Smooth muscle cell of the brain vasculature (primary cell): ENCODE results near the gene S100A12.

Experiments
- DNase-seq: peaks from one replicate; pipeline ENCODE4 v3.0.0-alpha.2; 2012; ENCODE audit warnings: low read depth, low spot score

The S100A12 gene

DNA sequence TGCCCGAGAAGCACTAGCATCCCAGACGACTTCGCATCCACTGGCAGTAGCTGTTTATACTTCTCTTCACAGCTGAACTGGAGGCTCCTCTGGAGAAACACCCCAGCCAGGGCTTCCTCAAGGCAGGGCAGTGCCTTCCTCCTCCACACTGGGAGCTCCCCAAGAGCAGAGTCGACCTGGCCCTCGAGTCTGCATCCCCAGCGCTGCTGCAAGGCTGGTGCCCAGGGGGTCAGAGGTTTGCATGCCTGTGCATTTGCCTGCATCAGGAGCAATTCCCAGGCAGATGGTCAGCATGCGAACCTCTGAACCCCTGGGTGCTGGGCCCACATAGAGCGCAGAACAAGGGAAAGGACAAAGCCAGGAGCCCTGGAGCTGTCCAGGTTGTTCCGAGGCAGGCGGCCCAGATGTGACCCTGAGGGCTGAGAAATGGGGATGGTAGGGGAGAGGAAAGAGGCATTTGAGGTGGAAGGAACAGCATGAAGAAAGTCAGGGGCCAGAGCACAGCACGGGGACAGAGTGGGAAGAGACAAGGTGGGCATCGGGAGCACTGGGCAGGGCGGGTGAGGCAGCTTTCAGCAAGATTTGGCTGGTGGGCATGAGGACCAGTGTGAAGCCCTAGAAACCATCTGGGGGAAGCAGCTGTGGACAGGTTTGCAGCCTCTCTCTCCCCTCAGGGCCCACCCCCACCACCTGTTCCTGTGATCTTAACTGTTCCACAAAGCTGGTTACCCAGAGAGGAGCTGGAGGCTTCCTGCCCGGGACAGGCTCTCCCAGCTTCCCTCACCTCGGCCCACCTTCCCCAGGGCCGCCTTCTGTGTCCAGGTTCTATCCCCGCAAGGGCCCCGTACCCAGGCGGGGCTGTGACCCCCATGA lies 21.9 kb upstream of the S100A12 start:
- no peak for DNase-seq

GRCh38 chr1:153396461-153396860 lies 21.0 kb upstream of the S100A12 start:
- no peak for DNase-seq

DNA sequence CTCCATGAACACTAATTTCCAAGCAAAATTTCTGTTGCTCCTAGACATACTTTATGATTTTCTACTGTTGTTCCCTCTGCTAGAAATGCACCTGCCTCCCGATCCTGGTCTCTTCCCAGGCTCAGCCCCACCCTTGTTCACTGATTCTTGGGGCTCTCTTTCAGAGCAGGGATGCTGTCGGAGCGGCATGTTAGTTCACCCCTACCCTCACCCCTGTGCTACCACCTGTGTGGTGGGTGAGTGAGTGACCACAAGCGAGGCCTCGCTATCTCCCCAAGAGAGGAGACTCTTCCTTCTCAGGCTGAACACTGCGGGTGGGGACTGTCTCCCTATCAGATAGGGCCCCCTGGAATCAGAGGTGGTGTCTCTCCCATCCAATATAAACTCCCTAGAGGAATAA lies 20.4 kb upstream of the S100A12 start:
- no peak for DNase-seq

DNA sequence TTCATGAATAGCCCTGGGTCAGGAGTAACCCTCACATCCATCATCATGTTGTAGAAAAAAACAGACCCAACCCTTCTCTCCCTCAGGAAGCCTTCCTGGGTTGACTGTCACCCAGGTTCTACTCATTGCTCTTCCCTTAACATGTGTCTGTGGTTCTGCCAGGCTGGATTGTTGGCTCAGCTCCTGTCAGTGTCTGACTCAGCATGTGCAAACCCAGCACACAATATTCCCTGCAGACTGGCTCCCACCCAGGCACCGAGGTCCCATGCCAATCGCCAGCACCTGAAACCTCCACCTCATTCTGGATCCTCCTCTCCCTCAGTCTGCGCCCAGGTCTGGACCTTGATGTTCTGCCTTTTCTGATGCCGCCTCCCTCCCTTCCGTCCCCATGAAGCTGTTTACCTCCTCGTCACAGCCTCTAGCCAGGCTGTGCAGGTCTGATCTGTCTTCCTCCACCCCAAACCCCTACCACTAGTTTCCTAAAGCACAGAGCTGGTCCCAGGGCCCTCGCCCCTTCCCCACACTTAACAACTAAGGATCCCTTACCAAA lies 19.8 kb upstream of the S100A12 start:
- no peak for DNase-seq

DNA sequence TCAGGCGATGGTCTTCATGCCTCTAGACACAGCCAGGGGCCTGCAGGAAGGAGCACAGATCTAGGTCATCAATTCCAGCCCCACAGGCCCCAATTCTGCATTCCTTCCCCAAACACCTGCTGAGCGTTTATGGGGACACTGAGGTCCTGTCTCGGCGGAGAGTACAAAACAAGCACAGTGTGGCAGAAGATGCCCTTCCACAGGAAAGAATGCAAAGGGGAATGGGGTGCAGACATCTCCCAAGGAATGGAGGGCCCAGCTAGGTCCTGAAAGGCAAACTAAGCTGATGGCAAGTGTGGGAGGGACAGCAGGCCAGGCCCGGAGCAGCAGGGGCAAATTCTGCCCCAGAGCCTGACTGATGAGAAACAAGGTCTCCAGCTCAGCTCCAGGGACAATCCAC lies 19.0 kb upstream of the S100A12 start:
- no peak for DNase-seq

- DNase-seq, result no peak
These were observed 18.5 kb upstream of the S100A12 start for GRCh38 chr1:153393926-153394325.

DNA sequence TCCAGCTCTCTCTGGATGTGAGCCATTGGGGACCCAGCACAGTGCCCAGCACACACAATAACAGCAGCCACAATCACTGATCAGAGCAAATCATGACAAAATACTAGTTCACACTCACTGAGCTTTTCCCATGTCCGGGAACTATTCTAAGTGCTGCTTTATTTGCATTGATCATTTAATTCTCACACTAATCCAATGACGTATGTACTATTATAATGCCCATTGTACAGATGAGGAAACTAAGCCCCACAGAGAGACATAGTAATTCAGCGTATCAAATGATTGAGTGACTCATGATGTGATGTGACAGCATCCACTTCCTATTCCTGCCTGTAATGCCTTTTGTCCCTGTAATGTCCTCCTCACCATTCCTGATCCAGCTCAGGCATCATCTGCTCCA lies 17.4 kb upstream of the S100A12 start:
- no peak for DNase-seq

DNA sequence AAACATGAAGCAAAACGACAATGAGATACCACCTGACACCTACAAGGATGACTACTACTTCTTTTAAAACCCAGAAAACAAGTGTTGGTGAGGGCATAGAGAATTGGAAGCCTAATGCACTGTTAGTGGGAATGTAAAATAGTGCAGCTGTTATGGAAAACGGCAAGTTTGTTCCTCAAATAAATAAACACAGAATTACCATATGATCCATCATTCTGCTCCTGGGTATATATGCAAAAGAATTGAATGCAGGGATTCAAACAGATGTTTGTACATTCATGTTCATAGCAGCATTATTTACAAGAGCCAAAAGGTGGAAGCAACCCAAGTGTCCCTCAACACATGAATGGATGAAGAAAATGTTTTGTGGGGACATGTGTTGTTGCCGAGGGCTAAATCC lies 16.8 kb upstream of the S100A12 start:
- DNase-seq, result no peak

DNA sequence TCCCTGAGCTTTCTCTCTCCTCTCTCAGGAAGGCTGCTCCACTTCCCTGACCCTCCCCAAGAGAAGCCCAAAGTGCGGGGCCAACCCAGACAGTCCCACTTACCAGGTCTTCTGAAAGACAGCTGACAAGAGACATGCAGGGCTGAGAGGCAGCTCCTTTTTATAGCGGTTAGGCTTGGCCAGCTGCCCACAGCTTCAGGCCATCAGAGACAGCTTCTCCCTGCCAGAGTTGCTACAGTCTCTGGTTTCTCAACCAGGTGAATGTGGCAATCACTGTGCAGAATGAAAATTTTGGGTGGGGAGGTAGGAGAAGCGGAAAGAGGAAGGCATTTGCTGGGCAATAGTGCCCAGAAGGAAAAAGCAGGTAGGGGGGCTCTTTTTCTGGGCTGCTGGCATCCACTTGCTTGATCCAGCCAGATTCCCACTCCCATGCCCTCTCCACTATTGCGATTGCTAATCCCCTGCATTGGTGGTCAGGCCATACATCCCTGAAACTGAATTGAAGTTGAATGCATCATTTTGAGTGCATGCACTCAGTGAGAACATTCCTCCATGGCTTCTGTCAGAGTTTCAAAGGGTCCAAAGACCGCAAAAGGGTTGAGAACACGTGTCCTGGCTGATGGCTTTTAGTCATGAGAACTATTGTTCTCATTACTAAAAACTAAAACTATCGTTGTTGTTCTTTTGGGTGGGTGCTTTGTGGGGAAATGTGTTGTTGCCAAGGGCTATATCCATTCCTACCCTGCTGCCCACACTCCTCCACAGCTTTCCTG lies 15.7 kb upstream of the S100A12 start, which contains the start of gene S100A8:
Gene S100A8 (minus strand): TSS at position 136 of the 773 bp plus-strand sequence. CDS start 538 bp downstream, outside the sequence.
- DNase-seq, result no peak

DNA sequence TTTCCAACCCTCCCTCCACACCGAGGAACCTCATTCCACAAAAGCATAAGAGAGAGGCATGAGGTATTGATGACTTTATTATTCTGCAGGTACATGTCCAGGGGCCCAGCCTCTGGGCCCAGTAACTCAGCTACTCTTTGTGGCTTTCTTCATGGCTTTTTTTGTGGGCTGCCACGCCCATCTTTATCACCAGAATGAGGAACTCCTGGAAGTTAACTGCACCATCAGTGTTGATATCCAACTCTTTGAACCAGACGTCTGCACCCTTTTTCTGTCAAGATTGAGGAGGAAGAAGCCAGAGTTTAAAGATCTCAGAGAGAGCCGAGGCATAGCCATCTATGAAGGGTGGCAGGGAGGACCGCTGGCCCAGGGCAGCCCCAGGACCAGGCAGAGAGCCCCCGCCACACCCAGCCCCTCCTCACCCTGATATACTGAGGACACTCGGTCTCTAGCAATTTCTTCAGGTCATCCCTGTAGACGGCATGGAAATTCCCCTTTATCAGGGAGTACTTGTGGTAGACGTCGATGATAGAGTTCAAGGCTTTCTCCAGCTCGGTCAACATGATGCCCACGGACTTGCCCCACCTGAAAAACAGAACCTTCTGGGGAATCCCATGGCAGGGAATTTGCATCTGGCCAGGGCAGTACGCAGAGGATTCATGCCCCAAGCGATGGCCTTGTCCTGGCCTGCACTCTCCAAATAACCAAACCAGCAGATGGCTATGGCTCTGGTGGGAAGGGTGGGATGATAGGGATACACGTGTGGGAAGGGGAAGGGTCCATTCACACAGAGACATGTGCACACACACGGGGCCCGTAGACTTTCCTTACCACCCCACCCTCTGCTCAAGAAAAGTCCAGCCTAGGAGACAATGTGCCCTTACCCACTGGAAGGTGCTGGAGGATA lies 14.8 kb upstream of the S100A12 start:
- no peak for DNase-seq

- DNase-seq, result no peak
These were observed 14.0 kb upstream of the S100A12 start for GRCh38 chr1:153389401-153389800.

GRCh38 chr1:153387785-153388184 lies 12.4 kb upstream of the S100A12 start:
- no peak for DNase-seq

DNA sequence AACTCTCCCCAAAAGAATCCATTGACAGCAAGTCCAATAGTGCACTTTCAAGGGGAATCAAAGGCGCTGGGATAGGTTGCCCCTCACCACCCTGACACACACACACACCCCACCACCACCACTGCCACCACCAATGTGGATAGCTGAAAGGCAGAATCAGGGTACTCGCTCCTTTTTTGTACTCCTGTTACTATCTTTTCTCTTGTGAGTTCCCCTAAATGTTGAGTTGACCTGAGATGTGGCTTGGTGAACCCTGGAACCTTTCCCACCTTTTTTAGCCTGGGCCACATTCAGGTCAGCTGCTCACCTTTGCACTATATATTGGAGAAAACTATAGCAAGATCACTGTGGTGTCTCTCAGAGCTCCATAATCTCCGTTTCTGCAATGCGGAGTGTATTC lies 11.6 kb upstream of the S100A12 start:
- no peak for DNase-seq

DNA sequence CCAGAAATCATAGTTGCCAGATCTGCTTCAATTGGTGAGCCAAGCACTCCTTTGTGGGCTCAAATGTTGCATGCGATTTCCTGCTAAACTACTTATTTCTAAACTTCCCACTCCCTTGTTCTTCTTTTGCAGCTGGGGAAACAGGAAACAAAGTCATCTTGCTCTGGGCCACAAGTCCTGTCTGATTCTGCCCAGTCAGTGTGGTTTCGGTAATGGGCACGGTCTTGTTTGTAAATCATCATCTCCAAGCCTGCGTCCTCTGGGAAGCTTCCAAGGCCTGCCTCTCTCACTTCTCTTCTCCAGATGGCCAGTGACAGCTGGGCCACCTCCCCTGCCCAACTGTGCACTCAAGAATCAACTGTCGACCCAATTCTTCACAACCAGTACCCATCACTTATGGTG lies 11.1 kb upstream of the S100A12 start:
- no peak for DNase-seq

- DNase-seq, result no peak
These were observed 9.6 kb upstream of the S100A12 start for GRCh38 chr1:153384958-153385580.

GRCh38 chr1:153380711-153381110 lies 5.3 kb upstream of the S100A12 start:
- DNase-seq, result no peak

DNA sequence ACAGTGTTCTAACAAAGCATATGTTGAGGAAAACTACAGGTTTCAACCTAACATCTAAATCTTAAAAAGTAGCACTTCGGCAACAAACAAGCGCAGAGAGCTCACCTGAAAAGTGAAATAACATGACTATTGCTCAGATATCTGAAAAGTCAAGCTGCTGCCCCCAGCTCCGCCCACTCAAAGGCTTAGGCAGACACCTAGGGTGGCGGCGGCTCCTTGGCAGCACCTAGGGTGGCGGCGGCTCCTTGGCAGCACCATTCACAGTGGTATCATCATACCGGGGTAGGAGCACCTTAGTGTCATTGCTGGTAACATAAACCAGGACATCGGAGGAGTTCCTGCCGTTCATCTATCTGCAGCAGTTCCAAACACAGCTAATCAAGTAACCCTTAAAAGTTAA lies 4.2 kb upstream of the S100A12 start:
- DNase-seq, result no peak

DNA sequence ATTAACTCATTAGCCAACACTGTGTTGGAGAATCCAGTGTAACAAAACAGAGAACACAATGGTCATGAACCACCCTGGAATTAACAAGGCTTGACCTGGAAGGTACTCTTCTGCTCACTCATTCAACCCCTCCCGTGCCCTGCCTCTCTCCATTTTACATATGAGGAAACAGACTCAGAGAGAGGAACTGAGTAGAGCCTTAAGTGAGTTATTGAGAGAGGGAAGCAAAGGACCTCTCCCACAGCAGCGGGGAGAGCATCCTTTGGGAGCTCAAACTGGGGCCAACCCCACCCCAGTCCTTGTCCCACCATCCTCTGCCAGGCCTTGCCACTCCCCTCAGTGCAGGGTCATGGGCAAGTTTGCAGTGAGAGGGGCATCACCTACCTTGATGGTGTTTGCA lies 1.4 kb downstream of the S100A12 start:
- DNase-seq, result no peak

DNA sequence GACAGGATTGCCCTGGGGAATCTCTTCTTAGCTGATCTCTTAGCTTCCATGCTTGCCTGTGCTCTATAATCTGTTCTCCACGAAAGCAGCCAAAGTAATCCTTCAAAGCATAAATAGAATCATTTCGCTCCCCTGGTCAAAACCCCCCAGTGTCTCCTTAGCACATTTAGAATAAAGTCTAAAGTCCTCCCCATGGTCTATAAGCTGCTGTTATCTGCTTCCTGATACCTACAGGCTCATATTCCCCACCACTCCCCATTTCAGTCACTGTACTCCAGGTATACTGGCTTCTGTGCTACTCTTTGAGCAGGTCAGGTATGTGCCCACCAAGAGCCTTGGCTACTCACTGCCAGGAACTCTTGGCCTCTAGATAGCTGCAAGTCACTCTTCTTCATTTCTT lies 2.9 kb downstream of the S100A12 start:
- no peak for DNase-seq

DNA sequence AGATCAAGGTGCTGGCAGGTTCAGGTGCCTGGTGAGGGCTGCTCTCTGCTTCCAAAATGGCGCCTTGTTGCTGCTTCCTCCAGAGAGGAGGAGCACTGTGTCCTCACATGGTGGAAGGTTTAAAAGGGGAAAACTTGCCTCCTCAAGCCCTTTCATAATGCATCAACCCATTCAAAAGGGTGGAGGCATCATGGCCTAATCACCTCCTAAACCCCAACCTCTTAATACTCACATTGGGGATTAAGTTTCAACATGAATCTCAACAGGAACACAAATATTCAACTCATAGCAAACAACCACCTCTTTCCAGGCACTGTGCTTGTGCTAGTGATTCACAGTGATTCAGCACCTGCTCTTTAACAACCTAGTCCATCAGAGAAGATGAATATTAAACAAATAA lies 4.2 kb downstream of the S100A12 start:
- no peak for DNase-seq

- DNase-seq, result no peak
These were observed 5.3 kb downstream of the S100A12 start for GRCh38 chr1:153370146-153370545.
